Neural cell (in vitro differentiated cells): Measurements from ENCODE around the gene SLCO2B1. TPM values are rescaled to one million over a fixed set of nuclear protein-coding genes. Genes with fewer than 3 reads are reported as not detected.

ENCODE experiments used
- H2AFZ ChIP-seq: fragments of 200-600, 300-800 bp; sonication (generic), shearing (Covaris generic); 2 replicates; pipeline ENCODE4 v1.6.0; 2014; ENCODE audit warnings: low read depth, mild to moderate bottlenecking, antibody characterized with exemption, low read length, moderate library complexity
- H3F3A ChIP-seq: fragments of 200-600 bp; shearing (Covaris generic); 2 replicates; pipeline ENCODE4 v1.6.1; 2016; ENCODE audit warnings: mild to moderate bottlenecking, moderate library complexity, mixed read lengths, antibody characterized with exemption, low read length; ENCODE audit not compliant: insufficient read depth, poor library complexity, severe bottlenecking
- H3K27ac ChIP-seq: fragments of 200-600, 300-800 bp; sonication (generic), shearing (Covaris generic); 2 replicates; pipeline ENCODE4 v1.5.1; 2014; ENCODE audit warnings: mild to moderate bottlenecking, low read length, moderate library complexity
- H3K27me3 ChIP-seq: fragments of 300-800, 200-600 bp; sonication (generic), shearing (Covaris generic); 2 replicates; pipeline ENCODE4 v1.6.0; 2014; ENCODE audit warnings: mild to moderate bottlenecking, low read depth, low read length, moderate library complexity; ENCODE audit not compliant: insufficient read depth
- H3K36me3 ChIP-seq: fragments of 300-800, 200-600 bp; sonication (generic), shearing (Covaris generic); 2 replicates; pipeline ENCODE4 v1.5.1; 2014; ENCODE audit warnings: mild to moderate bottlenecking, antibody characterized with exemption, low read length, moderate library complexity; ENCODE audit not compliant: insufficient read depth
- H3K4me2 ChIP-seq: fragments of 300-800, 200-600 bp; sonication (generic), shearing (Covaris generic); 2 replicates; pipeline ENCODE4 v1.6.0; 2014; ENCODE audit warnings: mild to moderate bottlenecking, low read length
- H3K4me3 ChIP-seq: fragments of 300-800, 200-600 bp; sonication (generic), shearing (Covaris generic); 2 replicates; pipeline ENCODE4 v1.5.1; 2014; ENCODE audit warnings: mild to moderate bottlenecking, low read length, moderate library complexity
- H3K79me2 ChIP-seq: fragments of 200-600 bp; shearing (Covaris generic); replicated peaks from 2 replicates; pipeline ENCODE4 v1.6.0; 2014; ENCODE audit warnings: mild to moderate bottlenecking, low read length, moderate library complexity; ENCODE audit not compliant: insufficient read depth
- H3K9ac ChIP-seq: fragments of 300-800, 200-600 bp; sonication (generic), shearing (Covaris generic); 2 replicates; pipeline ENCODE4 v1.6.1; 2016; ENCODE audit warnings: mild to moderate bottlenecking, low read length, mixed read lengths
- H3K9me2 ChIP-seq: fragments of 200-600 bp; shearing (Covaris generic); 2 replicates; pipeline ENCODE4 v1.6.1; 2016; ENCODE audit warnings: mild to moderate bottlenecking, low read length, mixed read lengths; ENCODE audit not compliant: insufficient read depth
- H3K9me3 ChIP-seq: fragments of 200-600, 300-800 bp; sonication (generic), shearing (Covaris generic); 2 replicates; pipeline ENCODE4 v1.6.1; 2016; ENCODE audit warnings: mild to moderate bottlenecking, mixed run types, low read length, moderate library complexity, mixed read lengths
- H4K20me1 ChIP-seq: fragments of 200-600 bp; shearing (Covaris generic); 2 replicates; pipeline ENCODE4 v1.6.1; 2016; ENCODE audit warnings: mild to moderate bottlenecking, mixed run types; ENCODE audit not compliant: insufficient read depth
- CTCF ChIP-seq: fragments of 450-650 bp; IDR thresholded peaks from 2 replicates; pipeline ENCODE4 v1.5.1; 2014; ENCODE audit warnings: antibody characterized with exemption, mild to moderate bottlenecking, moderate library complexity; ENCODE audit not compliant: poor library complexity, severe bottlenecking
- EP300 ChIP-seq: fragments of 450-650 bp; conservative IDR thresholded peaks from 2 replicates; pipeline ENCODE4 v1.6.1; 2014; ENCODE audit warnings: antibody characterized with exemption, mild to moderate bottlenecking, moderate library complexity; ENCODE audit not compliant: poor library complexity, severe bottlenecking
- EZH2 ChIP-seq: fragments of 200-600, 300-800 bp; shearing (Covaris generic), sonication (generic); IDR thresholded peaks from 2 replicates; pipeline ENCODE4 v1.6.1; 2014; ENCODE audit warnings: antibody characterized with exemption, low read length, borderline replicate concordance, mild to moderate bottlenecking; ENCODE audit not compliant: insufficient read depth, poor library complexity, severe bottlenecking
- MXI1 ChIP-seq: fragments of 450-650 bp; conservative IDR thresholded peaks from 2 replicates; pipeline ENCODE4 v1.6.1; 2014; ENCODE audit warnings: antibody characterized with exemption, mild to moderate bottlenecking; ENCODE audit not compliant: poor library complexity, severe bottlenecking
- POLR2AphosphoS5 ChIP-seq: IDR thresholded peaks from 2 replicates; pipeline ENCODE4 v1.6.1; 2012
- RAD21 ChIP-seq: fragments of 450-650 bp; conservative IDR thresholded peaks from 2 replicates; pipeline ENCODE4 v1.6.1; 2014; ENCODE audit warnings: antibody characterized with exemption, mild to moderate bottlenecking, moderate library complexity
- REST ChIP-seq: IDR thresholded peaks from 2 replicates; pipeline ENCODE4 v1.6.1; 2012; ENCODE audit warnings: borderline replicate concordance
- SMC3 ChIP-seq: fragments of 450-650 bp; conservative IDR thresholded peaks from 2 replicates; pipeline ENCODE4 v1.6.1; 2014; ENCODE audit warnings: antibody characterized with exemption, mild to moderate bottlenecking, moderate library complexity; ENCODE audit not compliant: poor library complexity
- TAF1 ChIP-seq: IDR thresholded peaks from 2 replicates; pipeline ENCODE4 v1.6.1; 2012; ENCODE audit warnings: low read depth
- polyA plus RNA-seq: library from polyadenylated mRNA; depleted of rRNA; stranded (reverse); fragments of >200 nt; gene quantifications from 2 replicates; pipeline ENCODE4 v1.2.3, GENCODE V29; 2014

The SLCO2B1 gene
- polyA plus RNA-seq, 1 donor from 2014 or later: not detected

GRCh38 chr11:75112200-75112599 is 38.7 kb upstream of the SLCO2B1 start:
- Histone ChIP-seq H3K9me2 (no peaks in the 10 kb centered on the region), H3K27ac (no peak overlapping the region), H3K9me3 (no peaks in the 10 kb centered on the region), H4K20me1 (no peaks in the 10 kb centered on the region), H3K4me2 (no peak overlapping the region), H3K36me3 (no peaks in the 10 kb centered on the region), H3K79me2 (no peaks in the 10 kb centered on the region), H3K27me3 (no peaks in the 10 kb centered on the region), H2AFZ (no peak overlapping the region), H3K9ac (no peak overlapping the region), H3F3A (no peaks in the 10 kb centered on the region), H3K4me3 (no peak overlapping the region)
- TF ChIP-seq REST (no peak), SMC3 (no peak), EZH2 (no peak), MXI1 (no peak), CTCF (no peak), EP300 (no peak), POLR2AphosphoS5 (no peak)

GRCh38 chr11:75113030-75113429 is 37.9 kb upstream of the SLCO2B1 start:
- H3K27ac ChIP-seq: no peak overlapping the region
- H3F3A ChIP-seq: no peaks in the 10 kb centered on the region
- no peak overlapping the region for H3K9ac ChIP-seq
- H2AFZ ChIP-seq: no peak overlapping the region
- H3K9me2 ChIP-seq: no peaks in the 10 kb centered on the region
- TF ChIP-seq CTCF (no peak), REST (no peak), TAF1 (no peak), RAD21 (no peak), EP300 (no peak), MXI1 (no peak), POLR2AphosphoS5 (no peak)
- H3K79me2 ChIP-seq: no peaks in the 10 kb centered on the region
- no peaks in the 10 kb centered on the region for H3K36me3 ChIP-seq
- no peaks in the 10 kb centered on the region for H4K20me1 ChIP-seq
- no peak overlapping the region for H3K4me3 ChIP-seq
- no peaks in the 10 kb centered on the region for H3K27me3 ChIP-seq
- no peaks in the 10 kb centered on the region for H3K9me3 ChIP-seq
- H3K4me2 ChIP-seq: no peak overlapping the region
